ENCODE data around the gene SEC61B.

DNA sequence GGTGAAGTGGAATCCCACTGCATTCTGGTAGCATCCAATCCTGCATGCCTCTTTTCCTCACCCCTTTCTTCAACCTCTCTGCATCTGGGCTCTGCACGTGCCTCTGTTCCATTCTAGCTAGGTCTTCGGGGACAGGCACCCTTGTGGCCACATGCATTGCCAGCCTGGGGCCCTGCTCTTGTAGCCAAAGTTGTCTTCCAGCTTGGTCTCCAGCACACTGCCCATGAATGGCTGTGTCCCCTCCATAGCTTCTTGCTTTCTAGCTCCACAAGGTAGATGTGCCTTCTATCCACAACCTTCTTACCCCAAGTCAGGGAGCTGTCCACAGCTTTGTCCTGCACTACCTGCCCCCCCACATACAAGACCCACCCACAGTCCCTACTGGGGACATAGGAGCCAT is 32.9 kb upstream of the SEC61B start:
- TF ChIP-seq, protein P1, sequence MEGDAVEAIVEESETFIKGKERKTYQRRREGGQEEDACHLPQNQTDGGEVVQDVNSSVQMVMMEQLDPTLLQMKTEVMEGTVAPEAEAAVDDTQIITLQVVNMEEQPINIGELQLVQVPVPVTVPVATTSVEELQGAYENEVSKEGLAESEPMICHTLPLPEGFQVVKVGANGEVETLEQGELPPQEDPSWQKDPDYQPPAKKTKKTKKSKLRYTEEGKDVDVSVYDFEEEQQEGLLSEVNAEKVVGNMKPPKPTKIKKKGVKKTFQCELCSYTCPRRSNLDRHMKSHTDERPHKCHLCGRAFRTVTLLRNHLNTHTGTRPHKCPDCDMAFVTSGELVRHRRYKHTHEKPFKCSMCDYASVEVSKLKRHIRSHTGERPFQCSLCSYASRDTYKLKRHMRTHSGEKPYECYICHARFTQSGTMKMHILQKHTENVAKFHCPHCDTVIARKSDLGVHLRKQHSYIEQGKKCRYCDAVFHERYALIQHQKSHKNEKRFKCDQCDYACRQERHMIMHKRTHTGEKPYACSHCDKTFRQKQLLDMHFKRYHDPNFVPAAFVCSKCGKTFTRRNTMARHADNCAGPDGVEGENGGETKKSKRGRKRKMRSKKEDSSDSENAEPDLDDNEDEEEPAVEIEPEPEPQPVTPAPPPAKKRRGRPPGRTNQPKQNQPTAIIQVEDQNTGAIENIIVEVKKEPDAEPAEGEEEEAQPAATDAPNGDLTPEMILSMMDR (IDR thresholded peaks at IDR 0.05; ENCODE audit: low read depth, low read length), result no peak
- no peak for TF ChIP-seq EZH2phosphoT487 (IDR thresholded peaks at IDR 0.05; ENCODE audit: low read depth)

Measured in OCI-LY3 (cell line).